NCI-H1105 (cell line): ENCODE results near the gene MAG.

Source experiments
- DNase-seq: peaks from one replicate; lab custom pipeline; 2025; lab: John Stamatoyannopoulos, UW

Gene MAG

DNA sequence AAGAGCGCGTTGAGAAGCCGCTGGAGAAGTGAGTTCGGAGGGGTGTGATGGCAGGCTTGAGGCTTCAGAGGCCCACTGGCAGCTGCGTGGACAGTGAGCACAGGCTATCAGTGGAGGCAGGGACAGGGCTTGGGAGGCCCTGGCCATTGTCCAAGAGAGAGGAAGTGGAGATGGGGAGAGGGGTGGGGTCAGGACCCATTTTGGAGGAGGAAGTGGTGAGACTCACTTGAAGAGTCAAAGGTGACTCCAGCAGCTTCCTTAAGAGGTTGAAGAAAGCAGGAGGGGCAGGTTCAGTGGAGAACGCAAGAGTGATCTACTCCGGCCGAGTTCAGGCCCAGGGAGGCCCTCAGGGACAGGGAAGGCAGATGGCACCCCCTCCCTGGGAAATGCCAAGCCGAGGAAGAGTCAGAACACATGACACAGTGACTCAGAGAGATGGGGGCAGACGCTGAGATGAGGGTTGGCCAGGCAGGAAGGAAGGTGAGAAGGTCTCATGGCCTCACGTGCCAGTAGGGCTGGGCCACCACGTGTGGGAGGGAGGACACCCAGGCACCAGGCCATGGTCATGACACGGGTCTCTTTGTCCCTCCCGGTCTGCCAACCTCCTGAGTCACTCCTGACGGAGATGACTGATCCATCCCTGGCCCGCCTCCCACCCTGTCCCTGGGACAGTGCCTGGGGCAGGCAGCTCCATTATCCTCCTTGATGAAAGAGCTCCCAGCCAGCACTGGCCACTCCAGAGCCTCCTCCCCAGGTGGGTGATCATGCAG lies 26.9 kb downstream of the MAG start:
- DNase-seq = no peak

DNA sequence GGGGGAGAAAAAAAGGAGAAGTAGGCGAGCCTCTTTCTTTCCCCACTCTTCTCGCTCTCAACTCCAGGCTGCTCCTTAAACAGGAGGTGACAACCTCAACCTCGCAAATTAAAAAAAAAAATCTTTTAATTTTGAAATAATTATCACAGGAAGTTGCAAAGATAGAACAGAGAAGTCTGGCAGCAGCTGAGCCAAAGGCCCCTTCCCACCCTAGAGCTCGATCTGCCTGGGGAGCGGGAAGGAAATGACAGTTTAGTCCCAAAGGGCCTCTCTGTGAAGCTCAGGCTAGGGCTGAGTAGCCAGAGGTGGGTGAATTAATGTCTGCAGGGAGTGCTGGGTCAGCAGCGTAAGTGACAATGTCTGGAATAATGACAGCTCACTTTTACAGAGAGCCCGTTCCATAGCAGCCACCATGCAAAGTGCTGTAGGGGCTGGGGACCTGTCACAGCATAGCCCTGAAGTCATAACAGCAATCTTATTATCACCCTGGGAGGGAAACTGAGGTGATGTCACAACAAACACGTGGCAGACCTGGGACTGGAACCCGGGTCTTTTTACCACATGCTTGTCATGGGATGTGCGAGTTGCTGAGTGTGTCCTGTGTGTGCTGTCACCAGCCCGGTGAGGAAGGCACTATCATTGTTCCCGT lies 28.2 kb downstream of the MAG start:
- no peak for DNase-seq

DNA sequence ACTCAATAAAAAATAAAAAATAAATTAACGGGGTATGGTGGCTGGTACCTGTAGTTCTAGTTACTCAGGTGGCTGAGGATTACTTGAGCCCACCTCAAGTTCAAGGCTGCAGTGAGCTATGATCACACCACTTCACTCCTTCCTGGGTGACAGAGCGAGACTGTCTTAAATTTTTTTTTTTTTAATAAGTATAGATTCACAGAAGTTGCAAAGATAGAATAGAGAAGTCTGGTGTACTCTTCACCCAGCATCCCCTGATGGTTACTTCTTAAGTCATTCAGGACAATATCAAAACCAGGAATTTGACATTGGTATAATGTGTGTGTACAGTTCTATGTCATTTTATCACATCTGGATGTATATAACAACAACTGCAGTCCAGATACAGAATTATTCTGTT lies 29.3 kb downstream of the MAG start:
- DNase-seq = no peak

DNA sequence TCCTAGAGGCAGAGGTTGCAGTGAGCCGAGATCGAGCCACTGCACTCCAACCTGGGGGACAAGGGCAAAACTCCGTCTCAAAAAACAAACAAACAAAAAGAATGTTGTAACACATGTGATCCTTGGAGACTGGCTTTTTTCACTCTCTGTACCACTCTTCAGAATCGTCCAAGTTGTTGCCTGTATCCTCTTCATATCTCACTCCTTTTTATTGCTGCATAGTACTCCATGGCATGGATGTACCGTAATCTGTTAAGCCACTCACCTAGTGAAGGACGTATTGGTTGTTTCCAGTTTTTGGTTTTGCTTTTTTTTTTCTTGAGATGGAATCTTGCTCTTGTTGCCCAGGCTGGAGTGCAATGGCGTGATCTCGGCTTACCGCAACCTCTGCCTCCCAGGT lies 30.1 kb downstream of the MAG start:
- no peak for DNase-seq

DNA sequence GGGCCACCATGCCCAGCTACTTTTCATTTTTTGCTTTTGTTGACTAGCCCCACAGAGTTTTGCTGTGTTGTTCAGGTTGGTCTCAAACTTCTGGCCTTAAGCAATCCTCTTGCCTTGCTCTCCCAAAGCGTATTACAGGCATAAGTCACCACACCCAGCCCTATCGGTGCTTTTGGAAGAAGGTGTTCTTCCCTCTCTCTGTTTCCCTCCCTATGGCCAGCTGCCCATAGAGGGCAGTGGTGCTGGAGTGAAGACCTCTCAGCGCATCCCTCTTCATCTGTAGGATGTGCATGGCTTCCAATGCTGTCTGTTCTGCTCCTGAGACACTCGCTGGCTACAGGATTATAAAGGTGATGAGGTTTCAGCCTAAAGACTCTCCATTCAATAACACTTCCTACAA lies 35.7 kb downstream of the MAG start:
- no peak for DNase-seq

DNA sequence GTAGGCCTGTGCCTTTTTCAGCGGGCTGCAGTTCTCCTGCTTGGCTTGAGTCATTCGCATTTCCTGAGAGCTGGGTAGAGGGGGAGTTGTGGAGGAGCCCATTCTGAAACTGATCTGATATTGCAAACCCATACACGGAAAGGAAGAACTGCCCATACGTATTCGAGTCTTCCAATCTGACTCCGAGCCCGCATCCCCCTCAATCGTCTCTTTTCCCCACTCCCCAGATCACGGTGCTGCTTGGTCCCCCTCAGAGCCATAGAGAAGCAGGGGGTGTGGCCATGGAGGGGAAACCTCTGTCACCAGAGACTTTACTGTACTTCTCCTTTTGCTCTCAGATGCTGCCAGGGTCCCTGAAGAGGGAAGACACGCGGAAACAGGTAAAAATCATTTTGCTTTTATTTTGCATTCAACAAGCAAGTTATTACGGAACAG lies 36.9 kb downstream of the MAG start, which contains the start of gene CD22:
Gene CD22 (plus strand): TSS at position 337 of the 435 bp plus-strand sequence. CDS start 2,854 bp downstream, outside the sequence.
- DNase-seq = no peak

DNA sequence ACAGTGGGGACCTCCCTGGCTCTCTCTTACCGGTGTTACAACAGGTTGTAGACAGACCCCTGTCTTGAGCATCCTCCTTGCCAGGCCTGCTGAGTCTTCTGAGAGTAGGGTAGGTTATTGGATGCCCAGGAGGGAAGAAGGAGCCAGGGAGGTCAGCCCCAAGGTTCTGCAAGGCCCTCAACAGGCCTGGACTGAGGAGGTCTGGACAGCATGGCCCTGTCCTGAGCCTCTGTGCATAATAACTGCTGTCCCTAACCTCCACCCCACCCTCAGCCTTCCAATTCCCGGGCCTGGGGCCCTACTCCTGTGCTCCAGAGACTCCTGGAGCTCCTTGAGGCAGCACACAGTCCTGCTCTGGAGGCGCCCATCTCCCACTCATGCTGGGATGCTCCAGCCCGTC lies 37.4 kb downstream of the MAG start:
- DNase-seq = no peak

DNA sequence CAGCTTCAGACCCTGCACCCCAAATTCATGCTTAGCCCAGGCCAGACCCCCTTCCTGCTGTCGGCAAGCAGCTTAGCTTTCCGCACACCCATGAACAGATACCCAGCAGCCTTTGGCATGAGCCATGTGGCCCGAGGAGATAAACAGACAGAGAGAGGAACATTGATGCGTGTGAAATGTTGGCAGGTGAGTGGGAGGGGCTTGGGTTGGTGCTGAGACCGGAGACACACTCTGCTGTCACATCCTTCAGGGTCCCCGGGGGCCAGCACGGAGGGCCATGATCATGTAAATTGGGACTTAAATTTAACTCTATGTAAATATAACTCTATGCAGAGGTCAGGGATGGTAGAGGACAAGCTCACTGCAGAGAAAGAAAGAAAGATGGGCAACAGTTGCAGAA lies 38.5 kb downstream of the MAG start:
- DNase-seq = no peak

DNA sequence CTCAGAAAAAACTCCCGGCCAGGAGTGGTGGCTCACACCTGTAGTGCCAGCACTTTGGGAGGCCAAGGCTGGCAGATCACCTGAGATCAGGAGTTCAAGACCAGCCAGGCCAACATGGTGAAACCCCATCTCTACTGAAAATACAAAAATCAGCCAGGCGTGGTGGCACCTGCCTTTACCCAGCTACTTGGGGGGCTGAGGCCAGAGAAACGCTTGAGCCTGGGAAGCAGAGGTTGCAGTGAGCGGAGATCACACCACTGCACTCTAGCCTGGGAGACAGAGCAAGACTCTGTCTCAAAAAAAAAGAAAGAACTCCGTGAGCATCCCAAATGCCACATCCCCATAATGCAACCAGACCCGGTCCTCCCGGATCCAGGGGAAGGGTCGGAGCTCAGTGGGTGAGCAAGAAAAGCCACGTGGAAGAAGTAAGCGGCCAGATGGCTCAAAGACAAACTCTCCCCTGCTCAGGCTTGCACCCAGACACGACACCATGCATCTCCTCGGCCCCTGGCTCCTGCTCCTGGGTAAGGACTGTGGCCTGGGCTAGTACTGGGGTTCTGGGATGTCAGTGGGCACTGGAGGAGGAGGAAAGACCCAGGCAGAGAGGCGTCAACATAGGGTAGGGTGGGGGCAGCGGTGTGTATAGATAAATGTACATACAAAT lies 39.7 kb downstream of the MAG start:
- DNase-seq = no peak

DNA sequence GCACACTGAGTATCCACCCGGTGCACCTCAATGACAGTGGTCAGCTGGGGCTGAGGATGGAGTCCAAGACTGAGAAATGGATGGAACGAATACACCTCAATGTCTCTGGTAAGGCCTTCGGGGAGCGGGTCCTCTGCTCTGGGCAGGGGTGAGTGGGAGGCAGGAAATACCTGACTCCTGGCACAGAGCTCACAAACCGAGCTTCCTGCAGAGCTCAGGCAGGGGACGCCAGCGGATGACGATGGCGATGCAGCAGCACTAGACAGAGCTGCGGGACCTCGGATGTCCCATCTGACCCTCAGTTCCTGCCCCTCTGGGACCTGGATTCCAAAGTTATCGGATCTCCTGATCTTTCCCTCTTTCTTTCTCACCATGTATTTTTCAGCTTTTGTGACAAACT lies 40.9 kb downstream of the MAG start:
- no peak for DNase-seq

DNA sequence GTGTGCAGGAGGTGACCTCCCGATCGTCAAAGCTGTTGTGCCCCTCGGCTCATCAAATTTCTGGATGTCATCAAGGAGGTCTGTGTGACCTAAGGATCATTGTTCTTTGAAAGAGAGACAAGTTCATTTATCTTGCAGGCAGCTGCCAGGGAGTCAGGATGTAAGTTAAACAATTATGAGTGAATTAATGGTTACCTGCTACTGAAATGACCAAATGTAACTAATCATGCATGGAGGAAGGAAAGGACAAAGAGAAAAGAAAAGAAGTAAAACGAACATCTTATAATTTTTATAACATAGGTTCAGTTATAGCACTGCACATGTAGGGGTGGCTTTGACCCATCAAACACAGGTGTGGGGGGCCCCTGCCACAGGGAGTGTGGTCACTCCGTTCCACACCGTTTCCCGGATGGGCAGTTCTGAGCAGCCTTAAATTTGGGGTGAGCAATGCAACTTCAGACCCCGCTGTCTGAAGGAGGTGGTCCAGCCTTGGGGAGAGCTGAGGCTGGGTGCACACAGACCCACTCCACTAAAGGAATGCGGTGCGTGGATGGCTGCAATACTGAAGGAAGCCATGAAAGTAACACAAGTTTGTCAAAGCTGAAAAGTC lies 42.3 kb downstream of the MAG start:
- no peak for DNase-seq

DNA sequence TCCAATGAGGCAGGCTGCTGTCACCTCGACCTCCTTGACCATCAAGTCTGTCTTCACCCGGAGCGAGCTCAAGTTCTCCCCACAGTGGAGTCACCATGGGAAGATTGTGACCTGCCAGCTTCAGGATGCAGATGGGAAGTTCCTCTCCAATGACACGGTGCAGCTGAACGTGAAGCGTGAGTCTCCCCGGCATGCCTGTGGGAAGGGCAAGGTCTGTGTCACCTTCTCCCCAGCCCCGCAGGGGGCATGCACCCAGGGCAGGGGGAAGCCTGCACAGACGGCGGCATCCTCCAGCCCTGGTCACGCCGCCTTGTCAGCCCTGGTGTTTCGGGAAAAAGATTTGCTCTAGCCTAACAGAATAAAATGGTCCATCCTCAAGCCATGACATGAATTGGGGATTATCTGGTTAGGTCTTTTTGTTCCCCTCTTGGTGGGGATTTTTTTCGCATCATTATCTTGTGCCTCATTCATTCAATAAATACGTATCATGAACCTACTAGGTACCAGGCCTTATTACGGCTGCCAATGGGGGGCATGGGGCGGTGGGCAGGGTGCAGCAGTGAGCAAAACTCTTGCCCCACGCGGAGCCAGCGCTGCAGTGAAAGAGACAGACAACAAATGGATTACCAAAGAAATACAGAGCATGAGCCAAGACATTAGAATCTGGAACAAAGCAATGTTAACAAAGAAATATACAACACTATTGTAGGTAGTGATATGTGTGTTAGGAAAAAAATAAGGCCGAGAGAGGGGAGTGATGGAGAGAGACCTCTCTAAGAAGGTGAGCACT lies 44.4 kb downstream of the MAG start:
- DNase-seq = no peak

DNA sequence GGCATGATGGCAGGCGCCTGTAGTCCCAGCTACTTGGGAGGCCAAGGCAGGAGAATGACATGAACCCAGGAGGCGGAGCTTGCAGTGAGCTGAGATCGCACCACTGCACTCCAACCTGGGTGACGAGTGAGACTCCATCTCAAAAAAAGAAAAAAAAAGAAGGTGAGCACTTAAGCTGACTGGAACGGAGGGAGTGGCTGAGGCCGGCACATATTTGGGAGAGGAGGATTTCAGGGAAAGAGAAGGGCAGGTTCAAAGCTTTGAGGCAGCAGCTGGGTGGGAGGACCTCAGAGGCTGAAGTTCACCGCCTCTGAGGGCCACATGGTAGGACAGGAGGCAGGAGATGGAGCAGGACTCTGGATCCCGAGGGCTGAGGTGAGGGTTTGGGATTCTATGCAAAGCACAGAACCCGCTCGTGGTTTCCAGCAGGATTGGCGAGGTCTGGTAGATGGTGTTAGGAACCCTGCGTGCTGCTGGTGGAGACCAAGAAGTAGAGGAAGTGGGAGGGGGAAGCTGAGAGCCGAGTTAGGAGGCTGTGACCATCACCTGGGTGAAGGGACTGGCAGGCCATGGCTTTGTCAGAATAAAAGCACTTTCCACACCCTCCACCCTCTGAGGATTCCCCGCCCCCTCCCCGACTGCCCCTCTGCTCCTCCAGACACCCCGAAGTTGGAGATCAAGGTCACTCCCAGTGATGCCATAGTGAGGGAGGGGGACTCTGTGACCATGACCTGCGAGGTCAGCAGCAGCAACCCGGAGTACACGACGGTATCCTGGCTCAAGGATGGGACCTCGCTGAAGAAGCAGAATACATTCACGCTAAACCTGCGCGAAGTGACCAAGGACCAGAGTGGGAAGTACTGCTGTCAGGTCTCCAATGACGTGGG lies 45.4 kb downstream of the MAG start:
- no peak for DNase-seq

DNA sequence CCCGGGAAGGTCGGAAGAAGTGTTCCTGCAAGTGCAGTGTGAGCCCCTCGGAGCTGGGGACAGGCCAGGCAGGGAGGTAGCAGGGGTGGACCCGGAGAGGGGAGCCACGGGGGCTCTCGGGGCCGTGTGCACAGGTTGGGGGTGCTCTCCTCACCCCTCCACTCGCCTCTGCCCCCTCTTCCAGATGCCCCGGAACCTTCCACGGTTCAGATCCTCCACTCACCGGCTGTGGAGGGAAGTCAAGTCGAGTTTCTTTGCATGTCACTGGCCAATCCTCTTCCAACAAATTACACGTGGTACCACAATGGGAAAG lies 46.0 kb downstream of the MAG start:
- no peak for DNase-seq

DNA sequence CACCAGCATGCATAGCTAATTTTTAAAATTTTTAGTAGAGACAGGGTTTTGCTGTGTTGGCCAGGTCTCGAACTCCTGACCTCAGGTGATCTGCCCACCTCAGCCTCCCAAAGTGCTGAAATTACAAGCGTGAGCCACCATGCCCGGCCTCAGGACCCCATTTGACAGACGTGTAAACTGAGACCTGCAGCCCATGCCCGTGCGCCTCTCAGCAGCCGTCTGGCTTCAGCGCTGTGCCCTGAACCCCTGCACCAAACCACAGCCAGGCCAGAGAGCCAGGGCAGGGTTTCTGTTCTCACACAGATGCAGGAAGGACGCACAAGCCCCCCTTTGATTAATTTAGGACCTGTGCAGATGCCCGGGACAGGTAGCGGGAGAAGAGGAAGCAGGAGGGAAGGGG lies 48.5 kb downstream of the MAG start:
- no peak for DNase-seq

DNA sequence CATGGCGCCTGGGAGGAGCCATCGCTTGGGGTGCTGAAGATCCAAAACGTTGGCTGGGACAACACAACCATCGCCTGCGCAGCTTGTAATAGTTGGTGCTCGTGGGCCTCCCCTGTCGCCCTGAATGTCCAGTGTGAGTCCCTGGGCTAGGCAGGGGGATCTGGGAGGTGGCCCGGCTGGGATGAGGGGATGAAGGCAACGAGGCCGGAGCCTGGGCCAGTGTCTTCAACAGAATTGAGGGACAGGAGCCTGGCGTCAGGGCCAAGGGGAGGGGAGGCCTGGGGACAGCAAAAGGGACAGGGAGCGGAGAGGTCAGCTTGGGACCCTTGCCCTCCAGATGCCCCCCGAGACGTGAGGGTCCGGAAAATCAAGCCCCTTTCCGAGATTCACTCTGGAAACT lies 49.0 kb downstream of the MAG start:
- no peak for DNase-seq

DNA sequence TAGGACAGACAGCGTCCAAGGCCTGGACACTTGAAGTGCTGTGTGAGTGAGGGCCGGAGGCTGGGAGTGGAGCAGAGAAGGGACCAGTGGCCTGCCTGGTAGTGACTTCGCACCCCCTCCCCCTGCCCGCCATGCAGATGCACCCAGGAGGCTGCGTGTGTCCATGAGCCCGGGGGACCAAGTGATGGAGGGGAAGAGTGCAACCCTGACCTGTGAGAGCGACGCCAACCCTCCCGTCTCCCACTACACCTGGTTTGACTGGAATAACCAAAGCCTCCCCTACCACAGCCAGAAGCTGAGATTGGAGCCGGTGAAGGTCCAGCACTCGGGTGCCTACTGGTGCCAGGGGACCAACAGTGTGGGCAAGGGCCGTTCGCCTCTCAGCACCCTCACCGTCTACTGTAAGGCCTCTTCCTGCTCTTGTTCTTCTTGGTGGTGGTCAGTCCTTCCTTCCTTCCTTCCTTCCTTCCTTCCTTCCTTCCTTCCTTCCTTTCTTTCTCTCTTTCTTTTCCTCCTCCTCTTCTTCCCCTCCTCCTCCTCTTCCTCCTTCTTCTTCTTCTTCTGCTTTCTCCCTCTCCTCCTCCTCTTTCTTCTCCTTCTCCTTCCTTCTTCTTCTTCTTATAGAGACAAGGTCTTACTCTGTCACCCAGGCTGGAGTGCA lies 49.7 kb downstream of the MAG start:
- no peak for DNase-seq

DNA sequence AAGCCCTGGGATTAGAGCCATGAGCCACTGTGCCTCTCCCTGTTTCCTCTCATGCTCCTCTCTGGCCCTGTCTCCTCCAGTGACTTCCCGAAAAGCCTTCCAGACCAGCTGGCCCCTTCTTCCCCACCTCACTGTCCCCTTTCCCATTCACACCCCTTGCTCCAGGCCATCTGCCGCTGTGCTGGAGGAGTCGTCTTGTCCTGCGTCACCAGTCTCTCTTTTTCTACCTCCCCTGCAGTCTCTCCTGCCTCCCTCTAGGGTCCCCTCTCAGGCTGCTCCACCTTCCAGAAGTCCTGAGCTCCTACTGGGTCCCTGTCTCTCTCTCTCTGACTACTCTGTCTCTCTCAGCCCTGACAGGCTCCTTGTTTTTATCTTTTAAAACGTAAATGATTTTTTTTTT lies 50.5 kb downstream of the MAG start:
- no peak for DNase-seq

DNA sequence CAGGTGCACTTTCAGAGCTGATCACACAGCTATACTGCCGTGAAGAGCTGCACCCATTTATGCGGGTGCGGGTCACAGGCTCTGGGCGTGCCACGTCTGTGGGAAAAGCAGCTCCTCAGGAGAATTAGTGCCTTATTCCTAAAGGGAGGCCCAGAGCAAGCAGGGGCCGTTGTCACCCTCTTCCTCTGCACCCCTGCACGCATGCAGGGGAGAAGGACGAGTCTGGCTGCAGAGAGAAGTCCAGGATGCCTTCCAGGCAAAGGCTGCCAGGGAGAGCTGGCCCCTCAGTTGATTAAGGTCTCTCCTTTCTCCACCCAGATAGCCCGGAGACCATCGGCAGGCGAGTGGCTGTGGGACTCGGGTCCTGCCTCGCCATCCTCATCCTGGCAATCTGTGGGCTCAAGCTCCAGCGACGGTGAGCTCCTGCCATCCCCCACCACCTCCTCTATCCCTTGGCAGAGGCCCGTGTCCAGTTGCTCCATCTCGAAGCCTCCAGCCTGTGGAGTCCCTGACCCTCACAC lies 52.6 kb downstream of the MAG start:
- DNase-seq = no peak

DNA sequence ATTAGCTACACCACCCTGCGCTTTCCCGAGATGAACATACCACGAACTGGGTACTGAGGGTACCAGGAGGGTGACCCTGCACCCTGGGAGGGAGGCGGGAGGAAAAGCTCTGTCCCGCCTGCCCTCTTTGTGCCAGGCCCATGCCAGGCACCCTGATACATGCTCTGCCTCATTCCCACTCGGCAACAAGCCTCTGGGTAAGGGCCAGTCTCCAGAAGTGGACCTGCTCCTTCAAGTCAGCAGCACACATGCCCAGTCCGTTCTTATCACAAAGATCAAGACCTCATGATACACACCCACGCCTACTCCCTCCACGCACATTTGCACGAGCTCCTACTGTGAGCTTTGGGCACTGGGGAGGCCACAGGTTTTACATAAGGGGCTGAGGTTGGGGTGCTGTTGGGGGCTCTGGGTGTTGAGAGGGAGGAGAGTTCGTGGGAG lies 53.7 kb downstream of the MAG start:
- no peak for DNase-seq
